Activated naive CD8-positive, alpha-beta T cell treated with anti-CD3 and anti-CD28 coated beads, Interleukin-2, amount 10 ng/mL, durations not matched to agents 7 days and 5 days (primary cell): Measurements from ENCODE around the gene RPS6KA2. TPM values are rescaled to one million over a fixed set of nuclear protein-coding genes. Genes with fewer than 3 reads are reported as not detected.

Source experiments
- ATAC-seq: fragments of 150-1000 bp; cut with Tn5 transposase; one replicate; pipeline ENCODE4 v1.10.0; 2021; ENCODE audit warnings: low read depth, moderate library complexity
- POLR2A ChIA-PET: fragments of 350-600 bp; sonication (Branson Sonifier 250); formaldehyde crosslinking; loops from one replicate; lab custom pipeline; 2021; ENCODE audit warnings: antibody characterized with exemption; lab: Charles Lee
- DNase-seq: peaks from one replicate; pipeline ENCODE4 v3.0.0; 2021
- H3K27ac Mint-ChIP-seq: one replicate; pipeline ENCODE4 v1.8.0; 2022; ENCODE audit warnings: mild to moderate bottlenecking, mixed read lengths
- H3K27me3 Mint-ChIP-seq: one replicate; pipeline ENCODE4 v1.8.0; 2022; ENCODE audit warnings: mild to moderate bottlenecking, moderate library complexity, mixed read lengths
- H3K36me3 Mint-ChIP-seq: one replicate; pipeline ENCODE4 v1.8.0; 2021; ENCODE audit warnings: mild to moderate bottlenecking, mixed read lengths
- H3K4me1 Mint-ChIP-seq: one replicate; pipeline ENCODE4 v1.8.0; 2021; ENCODE audit warnings: mixed read lengths
- H3K4me3 Mint-ChIP-seq: one replicate; pipeline ENCODE4 v1.8.0; 2022; ENCODE audit warnings: mild to moderate bottlenecking, moderate library complexity, mixed read lengths
- H3K9me3 Mint-ChIP-seq: one replicate; pipeline ENCODE4 v1.8.0; 2021; ENCODE audit warnings: mixed read lengths
- total RNA-seq, 2 experiments: library from RNA; stranded (reverse); gene quantifications; one replicate each; pipeline ENCODE4 v1.2.3, GENCODE V29; 2021

Gene RPS6KA2
- total RNA-seq, 2 experiments from 2014 or later: 3.8 to 5.7 TPM

GRCh38 chr6:166462461-166463135 is 164.5 kb downstream of the RPS6KA2 start:
- Mint-ChIP-seq H3K4me1 (no peaks in the 10 kb centered on the region), H3K4me3 (no peak overlapping the region), H3K9me3 (peaks cover 5% of the 10 kb centered on the region), H3K36me3 (peaks cover 2% of the 10 kb centered on the region), H3K27me3 (peaks cover 2% of the 10 kb centered on the region), H3K27ac (no peak overlapping the region)
- ATAC-seq: no peak
- POLR2A ChIA-PET: no interaction called here
- no peak for DNase-seq

- Mint-ChIP-seq H3K27me3 (peaks cover 2% of the 10 kb centered on the region), H3K4me3 (no peak overlapping the region), H3K27ac (no peak overlapping the region), H3K36me3 (peaks cover 2% of the 10 kb centered on the region), H3K9me3 (peaks cover 5% of the 10 kb centered on the region), H3K4me1 (no peaks in the 10 kb centered on the region)
- DNase-seq: no peak
- ATAC-seq: no peak
- POLR2A ChIA-PET: no interaction called here
These were observed 165.1 kb downstream of the RPS6KA2 start for GRCh38 chr6:166461821-166462460.

GRCh38 chr6:166460473-166461437 is 166.3 kb downstream of the RPS6KA2 start:
- H3K9me3 Mint-ChIP-seq: peaks cover 5% of the 10 kb centered on the region
- ATAC-seq: no peak
- POLR2A ChIA-PET: no interaction called here
- H3K4me3 Mint-ChIP-seq: no peak overlapping the region
- peaks cover 2% of the 10 kb centered on the region for H3K36me3 Mint-ChIP-seq
- H3K27ac Mint-ChIP-seq: no peak overlapping the region
- H3K27me3 Mint-ChIP-seq: peaks cover 2% of the 10 kb centered on the region
- no peaks in the 10 kb centered on the region for H3K4me1 Mint-ChIP-seq
- no peak for DNase-seq

GRCh38 chr6:166459906-166460305 is 167.1 kb downstream of the RPS6KA2 start:
- no peak overlapping the region for H3K4me3 Mint-ChIP-seq
- H3K4me1 Mint-ChIP-seq: no peaks in the 10 kb centered on the region
- DNase-seq: no peak
- peaks cover 5% of the 10 kb centered on the region for H3K9me3 Mint-ChIP-seq
- peaks cover 2% of the 10 kb centered on the region for H3K36me3 Mint-ChIP-seq
- POLR2A ChIA-PET: no interaction called here
- peaks cover 2% of the 10 kb centered on the region for H3K27me3 Mint-ChIP-seq
- ATAC-seq: no peak
- H3K27ac Mint-ChIP-seq: no peak overlapping the region

GRCh38 chr6:166459272-166459671 is 167.8 kb downstream of the RPS6KA2 start:
- peaks cover 5% of the 10 kb centered on the region for H3K9me3 Mint-ChIP-seq
- POLR2A ChIA-PET: no interaction called here
- no peaks in the 10 kb centered on the region for H3K4me1 Mint-ChIP-seq

GRCh38 chr6:166456395-166457156 is 170.5 kb downstream of the RPS6KA2 start:
- POLR2A ChIA-PET: no interaction called here
- Mint-ChIP-seq H3K36me3 (peaks cover 2% of the 10 kb centered on the region), H3K9me3 (peaks cover 5% of the 10 kb centered on the region), H3K27me3 (peaks cover 6% of the 10 kb centered on the region), H3K27ac (no peak overlapping the region), H3K4me3 (no peak overlapping the region), H3K4me1 (no peaks in the 10 kb centered on the region)
- DNase-seq: no peak
- no peak for ATAC-seq

More at GRCh38 chr6:166459272-166459671, 167.8 kb downstream of the RPS6KA2 start:
- peaks cover 2% of the 10 kb centered on the region for H3K27me3 Mint-ChIP-seq
- no peak overlapping the region for H3K4me3 Mint-ChIP-seq
- H3K27ac Mint-ChIP-seq: no peak overlapping the region
- peaks cover 2% of the 10 kb centered on the region for H3K36me3 Mint-ChIP-seq
- DNase-seq (no peak), ATAC-seq (no peak)

GRCh38 chr6:166454692-166455515 is 172.1 kb downstream of the RPS6KA2 start:
- no peak for ATAC-seq
- POLR2A ChIA-PET: no interaction called here

GRCh38 chr6:166453651-166454050 is 173.4 kb downstream of the RPS6KA2 start:
- Mint-ChIP-seq H3K27me3 (peaks cover 6% of the 10 kb centered on the region), H3K4me1 (no peaks in the 10 kb centered on the region), H3K9me3 (peaks cover 5% of the 10 kb centered on the region), H3K4me3 (no peak overlapping the region), H3K36me3 (peaks cover 2% of the 10 kb centered on the region), H3K27ac (no peak overlapping the region)
- POLR2A ChIA-PET: no interaction called here
- ATAC-seq (no peak), DNase-seq (no peak)

More at GRCh38 chr6:166454692-166455515, 172.1 kb downstream of the RPS6KA2 start:
- Mint-ChIP-seq H3K4me3 (no peak overlapping the region), H3K4me1 (no peaks in the 10 kb centered on the region), H3K36me3 (peaks cover 2% of the 10 kb centered on the region), H3K9me3 (peaks cover 5% of the 10 kb centered on the region), H3K27ac (no peak overlapping the region), H3K27me3 (peaks cover 6% of the 10 kb centered on the region)
- DNase-seq: no peak

- Mint-ChIP-seq H3K4me3 (no peak overlapping the region), H3K27ac (no peak overlapping the region), H3K4me1 (no peaks in the 10 kb centered on the region), H3K36me3 (no peaks in the 10 kb centered on the region), H3K27me3 (peaks cover 6% of the 10 kb centered on the region), H3K9me3 (no peaks in the 10 kb centered on the region)
- ATAC-seq (no peak), DNase-seq (no peak)
- POLR2A ChIA-PET: no interaction called here
These were observed 176.7 kb downstream of the RPS6KA2 start for GRCh38 chr6:166450167-166450873.

- ATAC-seq: no peak
- Mint-ChIP-seq H3K27me3 (peaks cover 6% of the 10 kb centered on the region), H3K36me3 (no peaks in the 10 kb centered on the region), H3K4me3 (no peak overlapping the region), H3K4me1 (no peaks in the 10 kb centered on the region), H3K27ac (no peak overlapping the region), H3K9me3 (no peaks in the 10 kb centered on the region)
- POLR2A ChIA-PET: no interaction called here
- no peak for DNase-seq
These were observed 177.4 kb downstream of the RPS6KA2 start for GRCh38 chr6:166449641-166450040.

GRCh38 chr6:166449036-166449435 is 178.0 kb downstream of the RPS6KA2 start:
- no peaks in the 10 kb centered on the region for H3K9me3 Mint-ChIP-seq
- ATAC-seq: no peak
- POLR2A ChIA-PET: no interaction called here

GRCh38 chr6:166448432-166448831 is 178.6 kb downstream of the RPS6KA2 start:
- H3K4me3 Mint-ChIP-seq: no peak overlapping the region
- H3K4me1 Mint-ChIP-seq: no peaks in the 10 kb centered on the region
- no peak overlapping the region for H3K27ac Mint-ChIP-seq
- no peaks in the 10 kb centered on the region for H3K27me3 Mint-ChIP-seq
- POLR2A ChIA-PET: no interaction called here
- no peaks in the 10 kb centered on the region for H3K9me3 Mint-ChIP-seq
- H3K36me3 Mint-ChIP-seq: no peaks in the 10 kb centered on the region
- ATAC-seq: no peak
- no peak for DNase-seq

More at GRCh38 chr6:166449036-166449435, 178.0 kb downstream of the RPS6KA2 start:
- Mint-ChIP-seq H3K4me1 (no peaks in the 10 kb centered on the region), H3K27ac (no peak overlapping the region), H3K36me3 (no peaks in the 10 kb centered on the region), H3K4me3 (no peak overlapping the region), H3K27me3 (peaks cover 4% of the 10 kb centered on the region)
- DNase-seq: no peak
